Measurements from ENCODE around the gene PNPLA4.

Gene PNPLA4

GRCh38 chrX:7927259-7928167 is at the start of gene PNPLA4:
Gene PNPLA4, minus strand, starts transcription at chrX:7927413. Its CDS starts 1,294 bp downstream, at chrX:7926119.
- DNase-seq, result no peak

GRCh38 chrX:7972586-7972985 is 45.4 kb upstream of the PNPLA4 start:
- no peak for DNase-seq

- DNase-seq, result no peak
Measured at GRCh38 chrX:7970428-7970827, 43.2 kb upstream of the PNPLA4 start.

- DNase-seq, result no peak
Measured at GRCh38 chrX:7965436-7965835, 38.2 kb upstream of the PNPLA4 start.

GRCh38 chrX:7960246-7960645 is 33.0 kb upstream of the PNPLA4 start:
- DNase-seq, result no peak

GRCh38 chrX:7953446-7953845 is 26.2 kb upstream of the PNPLA4 start:
- DNase-seq, result no peak

- no peak for DNase-seq
Measured at GRCh38 chrX:7950865-7951264, 23.7 kb upstream of the PNPLA4 start.

GRCh38 chrX:7948483-7948882 is 21.3 kb upstream of the PNPLA4 start:
- DNase-seq, result no peak

GRCh38 chrX:7946960-7947359 is 19.7 kb upstream of the PNPLA4 start:
- DNase-seq, result no peak

GRCh38 chrX:7943600-7944245 is 16.5 kb upstream of the PNPLA4 start:
- no peak for DNase-seq

GRCh38 chrX:7941390-7942042 is 14.3 kb upstream of the PNPLA4 start:
- DNase-seq, result peak; percentile 6

GRCh38 chrX:7934026-7934425 is 6.8 kb upstream of the PNPLA4 start:
- DNase-seq, result no peak

- DNase-seq, result no peak
Measured at GRCh38 chrX:7926914-7927258, 327 bp downstream of the PNPLA4 start.

- no peak for DNase-seq
Measured at GRCh38 chrX:7926501-7926900, 712 bp downstream of the PNPLA4 start.

GRCh38 chrX:7925867-7926472 is 1.2 kb downstream of the PNPLA4 start:
- DNase-seq, result peak; percentile 38

GRCh38 chrX:7921750-7922149 is 5.5 kb downstream of the PNPLA4 start:
- DNase-seq, result no peak

- DNase-seq, result no peak
Measured at GRCh38 chrX:7908821-7909220, 18.4 kb downstream of the PNPLA4 start.

GRCh38 chrX:7904562-7904961 is 22.7 kb downstream of the PNPLA4 start:
- no peak for DNase-seq

- DNase-seq, result no peak
Measured at GRCh38 chrX:7891928-7892327, 35.3 kb downstream of the PNPLA4 start.

- DNase-seq, result no peak
Measured at GRCh38 chrX:7889680-7890079, 37.5 kb downstream of the PNPLA4 start.

- DNase-seq, result no peak
Measured at GRCh38 chrX:7889135-7889534, 38.1 kb downstream of the PNPLA4 start.

GRCh38 chrX:7876957-7877356 is 50.3 kb downstream of the PNPLA4 start:
- no peak for DNase-seq

GRCh38 chrX:7872042-7872441 is 55.2 kb downstream of the PNPLA4 start:
- no peak for DNase-seq

GRCh38 chrX:7852166-7852565 is 75.0 kb downstream of the PNPLA4 start:
- DNase-seq, result no peak

Data from COR-L47 (cell line).